HCT116 (cell line): Measurements from ENCODE around the gene EBP.

Source experiments
- ATF3 ChIP-seq: IDR thresholded peaks from 2 replicates; pipeline ENCODE4 v1.6.1; 2012
- CEBPB ChIP-seq: IDR thresholded peaks from 2 replicates; pipeline ENCODE4 v1.6.1; 2012; ENCODE audit warnings: low read depth
- CTCF ChIP-seq, 3 experiments: fragments of 200-600 bp in 1 of 3; sonication (generic) in 1 of 3; IDR thresholded peaks in 2 of 3; conservative IDR thresholded peaks in 1 of 3; 2 replicates each; pipeline ENCODE4 v1.5.1; 2012 to 2017; ENCODE audit warnings: low read depth in 2 of 3, low read length in 2 of 3, antibody characterized with exemption in 1 of 3, borderline replicate concordance in 1 of 3, control low read depth in 1 of 3, mild to moderate bottlenecking in 1 of 3, mixed read lengths in 1 of 3, mixed run types in 1 of 3, moderate library complexity in 1 of 3; ENCODE audit not compliant: insufficient read depth in 1 of 3
- EGR1 ChIP-seq: IDR thresholded peaks from 2 replicates; pipeline ENCODE4 v1.6.1; 2012; ENCODE audit warnings: low read depth
- EZH2 ChIP-seq: fragments of 200-600 bp; sonication (generic); IDR thresholded peaks from 2 replicates; pipeline ENCODE4 v1.6.1; 2017; ENCODE audit warnings: antibody characterized with exemption, mixed run types
- EZH2phosphoT487 ChIP-seq: fragments of 200-600 bp; IDR thresholded peaks from 2 replicates; pipeline ENCODE4 v1.6.1; 2018; ENCODE audit warnings: antibody characterized with exemption, borderline replicate concordance
- JUND ChIP-seq: IDR thresholded peaks from 2 replicates; pipeline ENCODE4 v1.6.1; 2012
- POLR2A ChIP-seq: IDR thresholded peaks from 2 replicates; pipeline ENCODE4 v1.7.0; 2011; ENCODE audit warnings: borderline replicate concordance; ENCODE audit not compliant: insufficient read depth, insufficient read length; ENCODE audit errors: extremely low read depth
- POLR2AphosphoS5 ChIP-seq: IDR thresholded peaks from 2 replicates; pipeline ENCODE4 v1.6.1; 2011; ENCODE audit warnings: mild to moderate bottlenecking, low read depth, low read length, moderate library complexity
- RAD21 ChIP-seq: IDR thresholded peaks from 2 replicates; pipeline ENCODE4 v1.6.1; 2012; ENCODE audit warnings: low read depth, mild to moderate bottlenecking
- TCF7L2 ChIP-seq: IDR thresholded peaks from 2 replicates; pipeline ENCODE4 v1.7.0; 2011; ENCODE audit warnings: borderline replicate concordance, inconsistent platforms; ENCODE audit not compliant: insufficient read depth, insufficient read length; ENCODE audit errors: extremely low read depth
- YY1 ChIP-seq: IDR thresholded peaks from 2 replicates; pipeline ENCODE4 v1.6.1; 2011; ENCODE audit warnings: low read length, low read depth, moderate library complexity, mild to moderate bottlenecking; ENCODE audit not compliant: insufficient replicate concordance; ENCODE audit errors: extremely low read depth
- ZFX ChIP-seq: fragments of 450-650 bp; IDR thresholded peaks from 2 replicates; pipeline ENCODE4 v1.6.1; 2017
- ZNF274 ChIP-seq: fragments of 200-500 bp; sonication (Bioruptor generic); IDR thresholded peaks from 2 replicates; pipeline ENCODE4 v1.6.1; 2014; ENCODE audit warnings: mild to moderate bottlenecking, low read depth, low read length, inconsistent platforms

GRCh38 chrX:48548871-48549270 is 27.3 kb downstream of the EBP start:
- TF ChIP-seq EGR1 (no peak), CEBPB (no peak), POLR2A (no peak), CTCF (IDR thresholded peaks at IDR 0.05 in 2 of 3, conservative IDR thresholded peaks at IDR 0.05 in 1 of 3; ENCODE audit: borderline replicate concordance in 1 of 3, insufficient read depth in 1 of 3, low read depth in 2 of 3, low read length in 2 of 3) (no peak), YY1 (no peak), EZH2 (no peak), TCF7L2 (no peak), EZH2phosphoT487 (no peak), POLR2AphosphoS5 (no peak), ATF3 (no peak), ZFX (no peak), JUND (no peak), ZNF274 (no peak), RAD21 (no peak)
